GM19023 (cell line): ENCODE data around the gene DALRD3.

Source experiments
- ATAC-seq: cut with Tn5 transposase; IDR thresholded peaks from one replicate; pipeline ENCODE4 v1.9.1; 2021; ENCODE audit warnings: mild to moderate bottlenecking, moderate library complexity; ENCODE audit not compliant: unreplicated experiment

Gene DALRD3

GRCh38 chr3:48982686-48983085 lies 35.7 kb downstream of the DALRD3 start:
- ATAC-seq, result no peak

- ATAC-seq, result no peak
These were observed 36.4 kb downstream of the DALRD3 start for GRCh38 chr3:48982016-48982415.

GRCh38 chr3:48980295-48980694 lies 38.1 kb downstream of the DALRD3 start:
- no peak for ATAC-seq

GRCh38 chr3:48979451-48979850 lies 38.9 kb downstream of the DALRD3 start:
- no peak for ATAC-seq

- ATAC-seq, result no peak
These were observed 44.1 kb downstream of the DALRD3 start for GRCh38 chr3:48974076-48974864.

GRCh38 chr3:48970586-48970985 lies 47.8 kb downstream of the DALRD3 start:
- ATAC-seq, result no peak

GRCh38 chr3:48966876-48967361 lies 51.5 kb downstream of the DALRD3 start:
- no peak for ATAC-seq

GRCh38 chr3:48966367-48966766 lies 52.0 kb downstream of the DALRD3 start:
- ATAC-seq, result no peak
